Gastrocnemius medialis (tissue), 4 donors: ENCODE data around the gene ROBO1. TPM values are rescaled to one million over a fixed set of nuclear protein-coding genes. Genes with fewer than 3 reads are reported as not detected.

Source experiments
- ATAC-seq, 2 donors: fragments of 150-250 bp; one replicate each; pipeline ENCODE4 v1.9.1; 2016
- DNase-seq, 2 donors: peaks; one replicate each; pipeline ENCODE4 v3.0.0-alpha.2; 2019
- H3K27ac ChIP-seq, 4 donors: fragments of 200-600 bp; sonication (generic); 1 replicate in 1 of 4; 2 replicates in 3 of 4; pipeline ENCODE4 v1.5.1; 2016 to 2018; ENCODE audit warnings: mild to moderate bottlenecking in 2 of 4, moderate library complexity in 1 of 4
- H3K27me3 ChIP-seq, 3 donors: fragments of 200-600 bp; sonication (generic) in 2 of 3; 1 replicate in 1 of 3; 2 replicates in 2 of 3; pipeline versions ENCODE4 v1.5.1 to v1.6.0; 2016 to 2019; ENCODE audit warnings: mild to moderate bottlenecking in 1 of 3, moderate library complexity in 1 of 3
- H3K36me3 ChIP-seq, 2 donors: fragments of 200-600 bp; sonication (generic) in 1 of 2; one replicate each; pipeline ENCODE4 v1.5.1; 2017 to 2018
- H3K4me1 ChIP-seq, 2 donors: fragments of 200-600 bp; sonication (generic) in 1 of 2; one replicate each; pipeline ENCODE4 v1.5.1; 2016 to 2017; ENCODE audit warnings: mild to moderate bottlenecking in 2 of 2
- H3K4me3 ChIP-seq, 4 donors: fragments of 200-600 bp; sonication (generic) in 3 of 4; 1 replicate in 1 of 4; 2 replicates in 3 of 4; pipeline ENCODE4 v1.5.1; 2016 to 2019; ENCODE audit warnings: mild to moderate bottlenecking in 2 of 4
- H3K9me3 ChIP-seq, 3 donors: fragments of 200-600 bp; sonication (generic) in 2 of 3; 1 replicate in 1 of 3; 2 replicates in 2 of 3; pipeline ENCODE4 v1.5.1; 2016 to 2019
- POLR2A ChIP-seq, 2 donors: fragments of 450-650 bp; IDR thresholded peaks; one replicate each; pipeline ENCODE4 v1.6.1; 2017; ENCODE audit warnings: antibody characterized with exemption in 2 of 2, mild to moderate bottlenecking in 2 of 2, moderate library complexity in 2 of 2
- in situ Hi-C, 4 donors: fragments of 200-750 bp; cut with MboI; loops; one replicate each; pipeline versions ENCODE4 v1.15.0 to v1.8.0; 2017; ENCODE audit warnings: low sequenced_read_pairs in 4 of 4
- intact Hi-C: fragments of 100-400 bp; cut with DNase I; formaldehyde crosslinking; loops from one replicate; pipeline ENCODE4 v1.15.1; 2023; ENCODE audit warnings: low total_unique reads
- total RNA-seq, 4 donors: library from RNA; depleted of rRNA; stranded (reverse); fragments of >200 nt; gene quantifications; one replicate each; pipeline versions ENCODE4 v1.1.0 to v1.2.3, GENCODE V29; 2016
- TF ChIP-seq, protein P1 (sequence below), 5 experiments: fragments of 450-650 bp in 3 of 5; fragments of 200-600 bp in 2 of 5; sonication (generic) in 2 of 5; IDR thresholded peaks in 4 of 5; conservative IDR thresholded peaks in 1 of 5; 1 replicate in 4 of 5; 2 replicates in 1 of 5; pipeline ENCODE4 v1.5.1; 2016 to 2019; ENCODE audit warnings: antibody characterized with exemption in 5 of 5, mild to moderate bottlenecking in 3 of 5, moderate library complexity in 3 of 5

ROBO1 gene
- total RNA-seq, 4 donors from 2014 or later, result 4.2 to 16.0 (median 9.5) TPM

DNA sequence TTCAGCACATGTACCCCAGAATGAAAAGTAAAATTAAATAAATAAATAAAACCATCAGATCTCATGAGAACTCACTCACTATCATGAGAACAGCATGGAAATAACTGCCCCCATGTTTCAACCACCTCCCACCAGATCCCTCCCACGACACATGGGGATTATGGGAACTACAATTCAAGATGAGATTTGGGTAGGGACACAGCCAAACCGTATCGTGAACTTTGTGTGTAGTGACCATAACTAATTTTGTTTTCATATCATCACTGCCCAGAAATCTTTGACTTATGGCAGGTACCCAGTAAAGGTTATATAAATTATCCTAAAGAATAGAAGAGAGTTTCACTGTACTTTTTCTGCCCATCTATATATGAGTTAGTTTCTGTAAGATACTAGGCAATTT lies 766.5 kb downstream of the ROBO1 start:
- Histone ChIP-seq H3K9me3 (no peaks in the 10 kb centered on the region), H3K4me3 (no peak overlapping the region), H3K36me3 (no peaks in the 10 kb centered on the region), H3K4me1 (no peaks in the 10 kb centered on the region), H3K27ac (no peak overlapping the region), H3K27me3 (no peaks in the 10 kb centered on the region)
- intact Hi-C loops (no loop called here), in situ Hi-C loops (no loop called here)
- TF ChIP-seq, protein P1, sequence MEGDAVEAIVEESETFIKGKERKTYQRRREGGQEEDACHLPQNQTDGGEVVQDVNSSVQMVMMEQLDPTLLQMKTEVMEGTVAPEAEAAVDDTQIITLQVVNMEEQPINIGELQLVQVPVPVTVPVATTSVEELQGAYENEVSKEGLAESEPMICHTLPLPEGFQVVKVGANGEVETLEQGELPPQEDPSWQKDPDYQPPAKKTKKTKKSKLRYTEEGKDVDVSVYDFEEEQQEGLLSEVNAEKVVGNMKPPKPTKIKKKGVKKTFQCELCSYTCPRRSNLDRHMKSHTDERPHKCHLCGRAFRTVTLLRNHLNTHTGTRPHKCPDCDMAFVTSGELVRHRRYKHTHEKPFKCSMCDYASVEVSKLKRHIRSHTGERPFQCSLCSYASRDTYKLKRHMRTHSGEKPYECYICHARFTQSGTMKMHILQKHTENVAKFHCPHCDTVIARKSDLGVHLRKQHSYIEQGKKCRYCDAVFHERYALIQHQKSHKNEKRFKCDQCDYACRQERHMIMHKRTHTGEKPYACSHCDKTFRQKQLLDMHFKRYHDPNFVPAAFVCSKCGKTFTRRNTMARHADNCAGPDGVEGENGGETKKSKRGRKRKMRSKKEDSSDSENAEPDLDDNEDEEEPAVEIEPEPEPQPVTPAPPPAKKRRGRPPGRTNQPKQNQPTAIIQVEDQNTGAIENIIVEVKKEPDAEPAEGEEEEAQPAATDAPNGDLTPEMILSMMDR (IDR thresholded peaks at IDR 0.05 in 4 of 5, conservative IDR thresholded peaks at IDR 0.05 in 1 of 5), result no peak
- no peak for ATAC-seq
- no peak for DNase-seq

DNA sequence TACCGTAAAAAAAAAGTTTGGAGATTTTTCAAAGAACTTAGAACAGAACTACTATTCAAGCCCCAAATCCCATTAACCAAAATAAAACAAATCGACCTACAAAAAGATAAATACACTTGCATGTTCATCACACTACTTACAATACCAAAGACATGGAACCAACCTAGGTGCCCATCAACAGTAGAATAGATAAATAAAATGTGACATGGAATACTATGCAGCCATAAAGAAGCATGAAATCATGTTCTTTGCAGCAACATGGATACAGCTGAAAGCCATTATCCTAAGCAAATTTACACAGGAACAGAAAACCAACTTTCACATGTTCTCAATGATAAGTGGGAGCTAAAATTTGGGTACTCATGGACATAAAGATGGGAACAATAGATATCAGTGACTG lies 768.7 kb downstream of the ROBO1 start:
- DNase-seq (no peak), ATAC-seq (no peak)
- TF ChIP-seq POLR2A (IDR thresholded peaks at IDR 0.05), result no peak
- TF ChIP-seq, protein P1 (IDR thresholded peaks at IDR 0.05 in 4 of 5, conservative IDR thresholded peaks at IDR 0.05 in 1 of 5), result no peak
- no peaks in the 10 kb centered on the region for H3K9me3 ChIP-seq
- in situ Hi-C loops (loop anchor here in 1 of 4 donors (25.0 kb wide), 1 partner anchor 112 kb away; no protein-coding TSS in a partner anchor), intact Hi-C loops (no loop called here)
- no peaks in the 10 kb centered on the region for H3K36me3 ChIP-seq
- no peak overlapping the region for H3K27ac ChIP-seq
- no peak overlapping the region for H3K4me3 ChIP-seq
- H3K27me3 ChIP-seq, result no peaks in the 10 kb centered on the region
- no peaks in the 10 kb centered on the region for H3K4me1 ChIP-seq

DNA sequence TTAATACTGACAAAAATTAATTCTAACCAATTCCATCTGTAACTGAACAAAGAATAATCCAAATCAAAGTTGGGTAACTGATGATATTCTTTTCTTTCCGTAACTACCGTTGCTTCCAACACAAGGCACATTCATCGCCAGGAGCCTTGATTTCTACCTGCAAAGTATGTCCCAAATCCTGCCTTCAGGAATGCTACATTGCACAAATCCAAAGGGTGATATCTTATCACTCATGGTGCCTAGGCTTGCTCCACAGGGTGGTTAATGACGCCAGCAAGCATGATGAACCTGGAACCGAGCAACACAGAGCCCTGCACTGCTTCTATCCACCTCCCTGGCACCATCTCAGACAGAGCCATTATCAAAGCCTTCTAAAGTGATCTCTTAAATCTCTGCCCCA lies 772.7 kb downstream of the ROBO1 start:
- Histone ChIP-seq H3K9me3 (no peaks in the 10 kb centered on the region), H3K36me3 (no peaks in the 10 kb centered on the region), H3K4me1 (no peaks in the 10 kb centered on the region), H3K4me3 (no peak overlapping the region), H3K27ac (no peak overlapping the region), H3K27me3 (no peaks in the 10 kb centered on the region)
- no peak for ATAC-seq
- in situ Hi-C loops (loop anchor here in 1 of 4 donors (25.0 kb wide), 1 partner anchor 108 kb away; no protein-coding TSS in a partner anchor), intact Hi-C loops (no loop called here)
- no peak for DNase-seq
- no peak for TF ChIP-seq POLR2A (IDR thresholded peaks at IDR 0.05)
- TF ChIP-seq, protein P1 (IDR thresholded peaks at IDR 0.05 in 4 of 5, conservative IDR thresholded peaks at IDR 0.05 in 1 of 5), result no peak

DNA sequence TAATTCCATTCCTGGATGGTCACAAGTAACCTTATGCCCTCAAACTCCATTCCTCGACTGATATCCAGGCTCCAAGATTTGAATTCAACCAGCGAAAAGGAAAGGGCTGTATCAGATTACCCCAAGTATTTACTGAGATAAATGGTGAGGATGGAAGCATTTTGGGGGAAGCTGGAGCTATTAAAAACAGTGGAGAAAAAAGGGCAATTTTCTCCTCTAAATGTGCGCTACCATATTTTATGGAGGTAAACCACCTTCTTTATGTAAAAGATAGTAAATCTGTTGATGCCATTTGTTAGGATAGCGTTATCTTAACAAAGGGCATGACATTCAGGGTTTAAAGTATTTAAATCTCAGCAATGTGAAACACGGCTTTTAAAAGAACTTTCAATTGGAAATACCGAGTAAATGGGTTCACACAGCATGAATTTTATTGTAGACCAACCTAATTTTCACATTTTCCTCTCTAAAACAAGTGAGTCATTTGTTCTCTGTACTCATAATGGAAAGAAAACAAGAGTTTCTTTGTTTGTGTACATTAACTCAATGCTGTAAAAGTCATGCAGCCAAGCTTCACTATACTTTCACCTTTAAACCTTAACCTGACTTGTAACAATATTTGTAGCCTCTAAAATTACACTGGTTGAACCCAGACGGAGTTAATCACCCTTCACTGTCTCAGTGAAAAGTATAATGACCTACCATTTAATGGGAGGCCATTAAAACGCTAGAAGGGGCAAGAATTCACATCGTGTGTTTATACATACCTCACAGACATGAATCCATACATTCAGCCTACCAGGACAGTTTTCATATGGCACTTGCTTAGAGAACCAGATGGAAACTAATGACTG lies 773.4 kb downstream of the ROBO1 start:
- H3K27ac ChIP-seq, result no peak overlapping the region
- intact Hi-C loops, result no loop called here
- TF ChIP-seq, protein P1 (IDR thresholded peaks at IDR 0.05 in 4 of 5, conservative IDR thresholded peaks at IDR 0.05 in 1 of 5), result no peak
- no peak for TF ChIP-seq POLR2A (IDR thresholded peaks at IDR 0.05)
- no peaks in the 10 kb centered on the region for H3K9me3 ChIP-seq
- no peaks in the 10 kb centered on the region for H3K4me1 ChIP-seq
- in situ Hi-C loops, result loop anchor here in 1 of 4 donors (25.0 kb wide), 1 partner anchor 107 kb away; no protein-coding TSS in a partner anchor
- H3K36me3 ChIP-seq, result no peaks in the 10 kb centered on the region
- H3K27me3 ChIP-seq, result no peaks in the 10 kb centered on the region
- DNase-seq (no peak), ATAC-seq (no peak)
- no peak overlapping the region for H3K4me3 ChIP-seq
